Activated naive CD4-positive, alpha-beta T cell (primary cell): ENCODE measurements around the gene FAM47E.

Experiments
- DNase-seq, 4 experiments: peaks; one replicate each; lab custom pipeline; 2025; lab: John Stamatoyannopoulos, UW

Gene FAM47E

GRCh38 chr4:76301068-76301774, 49.7 kb downstream of the FAM47E start:
- DNase-seq: no peak

- DNase-seq: no peak
Measured at GRCh38 chr4:76301775-76302162, 50.2 kb downstream of the FAM47E start.

- no peak for DNase-seq
Measured at GRCh38 chr4:76302826-76303438, 51.4 kb downstream of the FAM47E start.

GRCh38 chr4:76305033-76305687, 53.6 kb downstream of the FAM47E start:
- DNase-seq: no peak

GRCh38 chr4:76305971-76306881, 54.7 kb downstream of the FAM47E start, which contains the start of gene STBD1:
TSS of gene STBD1 (plus strand) at chr4:76306733. CDS start at chr4:76306770, 37 bp downstream.
- no peak for DNase-seq

- no peak for DNase-seq
Measured at GRCh38 chr4:76306882-76307659, 55.5 kb downstream of the FAM47E start.

- DNase-seq: no peak
Measured at GRCh38 chr4:76307660-76308014, 56.1 kb downstream of the FAM47E start.

GRCh38 chr4:76308548-76308947, 57.0 kb downstream of the FAM47E start:
- DNase-seq: no peak

GRCh38 chr4:76309939-76310550, 58.5 kb downstream of the FAM47E start:
- DNase-seq: no peak

GRCh38 chr4:76310683-76311082, 59.2 kb downstream of the FAM47E start:
- DNase-seq: no peak

GRCh38 chr4:76311896-76312331, 60.4 kb downstream of the FAM47E start:
- no peak for DNase-seq

- no peak for DNase-seq
Measured at GRCh38 chr4:76312457-76312856, 60.9 kb downstream of the FAM47E start.

GRCh38 chr4:76313547-76313946, 62.0 kb downstream of the FAM47E start:
- DNase-seq: no peak

- DNase-seq: no peak
Measured at GRCh38 chr4:76315267-76315918, 63.9 kb downstream of the FAM47E start.

- DNase-seq: no peak
Measured at GRCh38 chr4:76316131-76316530, 64.6 kb downstream of the FAM47E start.

- DNase-seq: no peak
Measured at GRCh38 chr4:76322236-76322635, 70.7 kb downstream of the FAM47E start.

GRCh38 chr4:76325072-76325471, 73.6 kb downstream of the FAM47E start:
- DNase-seq: no peak

- DNase-seq: no peak
Measured at GRCh38 chr4:76326515-76326914, 75.0 kb downstream of the FAM47E start.
